CD14-positive monocyte (primary cell): ENCODE results near the gene ERC1. TPM values are rescaled to one million over a fixed set of nuclear protein-coding genes. Genes with fewer than 3 reads are reported as not detected.

Experiments
- DNase-seq, 3 donors: peaks; one replicate each; pipeline ENCODE4 v3.0.0-alpha.2; 2011 to 2022
- H2AFZ ChIP-seq: 2 replicates; pipeline ENCODE4 v1.6.0; 2012; ENCODE audit warnings: mild to moderate bottlenecking, low read depth, low read length, inconsistent platforms; ENCODE audit not compliant: insufficient read depth, poor library complexity, severe bottlenecking
- H3K27ac ChIP-seq, 2 donors: 1 replicate in 1 of 2; 2 replicates in 1 of 2; pipeline ENCODE4 v1.5.1; 2012 to 2013; ENCODE audit warnings: low read length in 2 of 2, control low read depth in 1 of 2, inconsistent platforms in 1 of 2, low read depth in 1 of 2, mild to moderate bottlenecking in 1 of 2
- H3K27me3 ChIP-seq, 2 donors: one replicate each; pipeline versions ENCODE4 v1.6.0 to v1.6.1; 2011 to 2013; ENCODE audit warnings: low read length in 2 of 2; ENCODE audit not compliant: control insufficient read depth in 2 of 2, insufficient read depth in 2 of 2
- H3K36me3 ChIP-seq, 2 donors: replicated peaks in 1 of 2; 1 replicate in 1 of 2; 2 replicates in 1 of 2; pipeline versions ENCODE4 v1.5.1 to v1.6.1; 2012 to 2013; ENCODE audit warnings: low read length in 2 of 2, control low read depth in 1 of 2, inconsistent platforms in 1 of 2, mild to moderate bottlenecking in 1 of 2; ENCODE audit not compliant: insufficient read depth in 2 of 2, control insufficient read depth in 1 of 2
- H3K4me1 ChIP-seq, 2 donors: 1 replicate in 1 of 2; 2 replicates in 1 of 2; pipeline versions ENCODE4 v1.5.1 to v1.6.1; 2012 to 2013; ENCODE audit warnings: low read length in 2 of 2, control low read depth in 1 of 2, inconsistent platforms in 1 of 2, mild to moderate bottlenecking in 1 of 2, moderate library complexity in 1 of 2; ENCODE audit not compliant: insufficient read depth in 2 of 2, control insufficient read depth in 1 of 2
- H3K4me2 ChIP-seq: replicated peaks from 2 replicates; pipeline ENCODE3; 2012; ENCODE audit warnings: low read length, moderate library complexity, mild to moderate bottlenecking; ENCODE audit not compliant: poor library complexity, severe bottlenecking; ENCODE audit errors: extremely low read depth
- H3K4me3 ChIP-seq, 3 experiments: fragments of 200-600 bp in 1 of 3; sonication (generic) in 1 of 3; replicated peaks in 1 of 3; 1 replicate in 2 of 3; 2 replicates in 1 of 3; pipeline ENCODE4 v1.5.1; 2011 to 2013; ENCODE audit warnings: low read length in 3 of 3, mild to moderate bottlenecking in 3 of 3, control low read depth in 2 of 3, low read depth in 2 of 3, inconsistent platforms in 1 of 3, moderate library complexity in 1 of 3
- H3K79me2 ChIP-seq: 2 replicates; pipeline ENCODE4 v1.6.0; 2012; ENCODE audit warnings: mild to moderate bottlenecking, control low read depth, inconsistent platforms, low read length, moderate library complexity; ENCODE audit not compliant: insufficient read depth
- H3K9ac ChIP-seq: 2 replicates; pipeline ENCODE4 v1.6.0; 2017; ENCODE audit warnings: low read length, mild to moderate bottlenecking; ENCODE audit not compliant: insufficient read depth, poor library complexity, severe bottlenecking
- H3K9me3 ChIP-seq, 2 donors: replicated peaks in 1 of 2; 1 replicate in 1 of 2; 2 replicates in 1 of 2; pipeline versions ENCODE4 v1.5.1 to v1.6.1; 2012 to 2013; ENCODE audit warnings: low read length in 2 of 2, control low read depth in 1 of 2; ENCODE audit not compliant: control insufficient read depth in 1 of 2, insufficient read depth in 1 of 2
- H4K20me1 ChIP-seq: 2 replicates; pipeline ENCODE4 v1.6.0; 2012; ENCODE audit warnings: mild to moderate bottlenecking, low read length, control low read depth, moderate library complexity; ENCODE audit not compliant: insufficient read depth
- H3K27ac Mint-ChIP-seq, 7 donors: one replicate each; pipeline ENCODE4 v1.8.0; 2020; ENCODE audit warnings: mild to moderate bottlenecking in 7 of 7, mixed read lengths in 7 of 7, moderate library complexity in 6 of 7, inconsistent platforms in 2 of 7
- H3K27me3 Mint-ChIP-seq, 3 donors: one replicate each; pipeline ENCODE4 v1.8.0; 2021 to 2022; ENCODE audit warnings: low read depth in 3 of 3, mild to moderate bottlenecking in 3 of 3, mixed read lengths in 3 of 3, moderate library complexity in 3 of 3, inconsistent platforms in 1 of 3
- H3K36me3 Mint-ChIP-seq, 2 donors: one replicate each; pipeline ENCODE4 v1.8.0; 2020; ENCODE audit warnings: mixed read lengths in 2 of 2, inconsistent platforms in 1 of 2, mild to moderate bottlenecking in 1 of 2
- H3K4me1 Mint-ChIP-seq: one replicate; pipeline ENCODE4 v1.8.0; 2020; ENCODE audit warnings: mild to moderate bottlenecking, mixed read lengths
- H3K4me3 Mint-ChIP-seq, 2 donors: one replicate each; pipeline ENCODE4 v1.8.0; 2020; ENCODE audit warnings: mild to moderate bottlenecking in 2 of 2, mixed read lengths in 2 of 2, moderate library complexity in 1 of 2
- H3K9me3 Mint-ChIP-seq, 7 donors: one replicate each; pipeline ENCODE4 v1.8.0; 2020 to 2022; ENCODE audit warnings: mixed read lengths in 7 of 7, mild to moderate bottlenecking in 6 of 7, moderate library complexity in 6 of 7, inconsistent platforms in 2 of 7
- CTCF ChIP-seq: fragments of 200-600 bp; IDR thresholded peaks from one replicate; pipeline ENCODE4 v1.8.0; 2022; ENCODE audit warnings: antibody characterized with exemption, mild to moderate bottlenecking
- WGBS: methylation state at CpG from one replicate; pipeline ENCODE4 v1.1.5; 2013; ENCODE audit warnings: missing lambda C conversion rate; ENCODE audit not compliant: insufficient coverage; 5-methylcytosine and 5-hydroxymethylcytosine counted together
- intact Hi-C, 2 donors: fragments of 100-400 bp; cut with micrococcal nuclease; formaldehyde crosslinking; loops; one replicate each; pipeline versions ENCODE4 v1.15.0 to v1.15.1; 2023
- polyA plus RNA-seq, 3 donors: library from polyadenylated mRNA; depleted of rRNA in 1 of 3; unstranded in 2 of 3; stranded (reverse) in 1 of 3; fragments of 300-500 nt in 2 of 3; fragments of >200 nt in 1 of 3; fragmentation: Illumina TruSeq in 2 of 3; gene quantifications; 1 replicate in 2 of 3; 2 replicates in 1 of 3; pipeline ENCODE4 v1.2.3, GENCODE V29; 2012 to 2021

The ERC1 gene
- polyA plus RNA-seq, 3 donors = 4.0 to 14.3 (median 5.1) TPM

GRCh38 chr12:1046727-1047126 is 55.7 kb downstream of the ERC1 start:
- Histone ChIP-seq H3K4me1 (peaks cover 12 to 25% of the 10 kb centered on the region in 2 donors), H3K79me2 (peaks cover 16% of the 10 kb centered on the region), H3K27me3 (no peaks in the 10 kb centered on the region), H3K36me3 (no peaks in the 10 kb centered on the region), H2AFZ (no peak overlapping the region), H3K9ac (no peak overlapping the region), H3K27ac (no peak overlapping the region), H4K20me1 (no peaks in the 10 kb centered on the region), H3K4me3 (no peak overlapping the region), H3K9me3 (no peaks in the 10 kb centered on the region), H3K4me2 (no peak overlapping the region)
- no peaks in the 10 kb centered on the region for H3K27me3 Mint-ChIP-seq
- TF ChIP-seq CTCF = no peak
- H3K27ac Mint-ChIP-seq = peak overlapping the region in 2 of 7 donors; percentile 46 to 78
- peaks cover 23% of the 10 kb centered on the region for H3K4me1 Mint-ChIP-seq
- intact Hi-C loops = no loop called here
- no peaks in the 10 kb centered on the region for H3K9me3 Mint-ChIP-seq
- WGBS = 20% methylated on average over 3 of the region's 3 CpGs
- H3K4me3 Mint-ChIP-seq = no peak overlapping the region
- H3K36me3 Mint-ChIP-seq = peaks cover 8 to 18% of the 10 kb centered on the region in 2 donors
- DNase-seq = peak; percentile 18 to 48 (median 42)

GRCh38 chr12:1047898-1048660 is 57.1 kb downstream of the ERC1 start:
- peak overlapping the region; percentile 34 to 92 (median 88) for H3K27ac Mint-ChIP-seq

More at GRCh38 chr12:1047898-1048660, 57.1 kb downstream of the ERC1 start:
- no peaks in the 10 kb centered on the region for H3K27me3 ChIP-seq
- Mint-ChIP-seq H3K4me1 (peaks cover 23% of the 10 kb centered on the region), H3K27me3 (no peaks in the 10 kb centered on the region), H3K4me3 (peak overlapping the region; percentile 73 to 88), H3K9me3 (no peaks in the 10 kb centered on the region), H3K36me3 (peaks cover 8 to 10% of the 10 kb centered on the region in 2 donors)
- H3K36me3 ChIP-seq = no peaks in the 10 kb centered on the region
- peaks cover 12 to 25% of the 10 kb centered on the region in 2 donors for H3K4me1 ChIP-seq
- peak; percentile 50 to 71 (median 64) for DNase-seq
- peaks cover 16% of the 10 kb centered on the region for H3K79me2 ChIP-seq
- 76% methylated on average over 5 of the region's 8 CpGs for WGBS
- H4K20me1 ChIP-seq = no peaks in the 10 kb centered on the region
- intact Hi-C loops = no loop called here
- H3K9ac ChIP-seq = no peak overlapping the region
- peak overlapping the region in 1 of 2 donors; percentile 54 for H3K27ac ChIP-seq
- peak overlapping the region; percentile 48 for H3K4me2 ChIP-seq
- TF ChIP-seq CTCF = no peak
- H3K4me3 ChIP-seq = peak overlapping the region in 2 of 3 experiments; percentile 27 to 46
- H3K9me3 ChIP-seq = no peaks in the 10 kb centered on the region
- peak overlapping the region; percentile 7 for H2AFZ ChIP-seq
